Mammary epithelial cell (primary cell): ENCODE data around the gene PTRH2.

Source experiments
- EZH2 ChIP-seq: IDR thresholded peaks from 2 replicates; pipeline ENCODE4 v1.6.1; 2012; ENCODE audit warnings: low read length, inconsistent platforms, borderline replicate concordance
- TF ChIP-seq, protein P1 (sequence below), 2 donors: IDR thresholded peaks in 1 of 2; conservative IDR thresholded peaks in 1 of 2; 2 replicates each; pipeline ENCODE4 v1.5.1; 2011 to 2012; ENCODE audit warnings: inconsistent platforms in 2 of 2, low read length in 2 of 2, mild to moderate bottlenecking in 2 of 2, control low read depth in 1 of 2, low read depth in 1 of 2; ENCODE audit not compliant: insufficient read depth in 1 of 2; ENCODE audit errors: extremely low read depth in 1 of 2

DNA sequence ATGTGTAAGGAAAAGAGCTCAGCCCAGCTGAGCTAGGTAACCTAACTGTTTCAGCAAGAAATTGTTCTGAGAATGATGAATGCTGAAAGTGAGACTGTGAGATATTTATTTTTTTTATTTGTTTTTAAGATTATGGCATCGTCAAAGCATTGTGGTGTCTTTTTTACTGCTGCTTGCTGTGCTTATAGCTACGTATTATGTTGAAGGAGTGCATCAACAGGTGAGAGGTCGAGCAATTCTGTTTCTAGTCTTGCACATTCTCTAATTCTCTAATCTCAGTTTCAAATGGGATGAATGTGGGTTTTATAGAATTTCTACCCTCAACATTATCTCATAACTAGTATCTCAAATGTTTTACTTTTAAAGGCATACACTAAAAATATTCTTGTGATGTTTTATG lies 30.1 kb upstream of the PTRH2 start:
- no peak for TF ChIP-seq EZH2
- TF ChIP-seq, protein P1, sequence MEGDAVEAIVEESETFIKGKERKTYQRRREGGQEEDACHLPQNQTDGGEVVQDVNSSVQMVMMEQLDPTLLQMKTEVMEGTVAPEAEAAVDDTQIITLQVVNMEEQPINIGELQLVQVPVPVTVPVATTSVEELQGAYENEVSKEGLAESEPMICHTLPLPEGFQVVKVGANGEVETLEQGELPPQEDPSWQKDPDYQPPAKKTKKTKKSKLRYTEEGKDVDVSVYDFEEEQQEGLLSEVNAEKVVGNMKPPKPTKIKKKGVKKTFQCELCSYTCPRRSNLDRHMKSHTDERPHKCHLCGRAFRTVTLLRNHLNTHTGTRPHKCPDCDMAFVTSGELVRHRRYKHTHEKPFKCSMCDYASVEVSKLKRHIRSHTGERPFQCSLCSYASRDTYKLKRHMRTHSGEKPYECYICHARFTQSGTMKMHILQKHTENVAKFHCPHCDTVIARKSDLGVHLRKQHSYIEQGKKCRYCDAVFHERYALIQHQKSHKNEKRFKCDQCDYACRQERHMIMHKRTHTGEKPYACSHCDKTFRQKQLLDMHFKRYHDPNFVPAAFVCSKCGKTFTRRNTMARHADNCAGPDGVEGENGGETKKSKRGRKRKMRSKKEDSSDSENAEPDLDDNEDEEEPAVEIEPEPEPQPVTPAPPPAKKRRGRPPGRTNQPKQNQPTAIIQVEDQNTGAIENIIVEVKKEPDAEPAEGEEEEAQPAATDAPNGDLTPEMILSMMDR (conservative IDR thresholded peaks at IDR 0.05 in 1 of 2, IDR thresholded peaks at IDR 0.05 in 1 of 2; ENCODE audit: extremely low read depth in 1 of 2, insufficient read depth in 1 of 2, low read depth in 1 of 2, low read length in 2 of 2), result no peak
